ENCODE measurements around the gene HDAC4.

- no peak for TF ChIP-seq SUZ12 (IDR thresholded peaks at IDR 0.05; ENCODE audit: extremely low read depth, insufficient read depth, insufficient read length)
- TF ChIP-seq YY1 (IDR thresholded peaks at IDR 0.05; ENCODE audit: insufficient read depth, insufficient read length) = no peak
- TF ChIP-seq ZNF274 (IDR thresholded peaks at IDR 0.05; ENCODE audit: low read depth, low read length) = no peak
Measured at GRCh38 chr2:239079671-239080294, 321.0 kb downstream of the HDAC4 start.
